Gastrocnemius medialis (tissue), 4 donors: ENCODE data around the gene CALML3. TPM values are rescaled to one million over a fixed set of nuclear protein-coding genes. Genes with fewer than 3 reads are reported as not detected.

ENCODE experiments used
- ATAC-seq, 2 donors: fragments of 150-250 bp; one replicate each; pipeline ENCODE4 v1.9.1; 2016
- DNase-seq, 2 donors: peaks; one replicate each; pipeline ENCODE4 v3.0.0-alpha.2; 2019
- H3K27ac ChIP-seq, 4 donors: fragments of 200-600 bp; sonication (generic); 1 replicate in 1 of 4; 2 replicates in 3 of 4; pipeline ENCODE4 v1.5.1; 2016 to 2018; ENCODE audit warnings: mild to moderate bottlenecking in 2 of 4, moderate library complexity in 1 of 4
- H3K27me3 ChIP-seq, 3 donors: fragments of 200-600 bp; sonication (generic) in 2 of 3; 1 replicate in 1 of 3; 2 replicates in 2 of 3; pipeline versions ENCODE4 v1.5.1 to v1.6.0; 2016 to 2019; ENCODE audit warnings: mild to moderate bottlenecking in 1 of 3, moderate library complexity in 1 of 3
- H3K36me3 ChIP-seq, 2 donors: fragments of 200-600 bp; sonication (generic) in 1 of 2; one replicate each; pipeline ENCODE4 v1.5.1; 2017 to 2018
- H3K4me1 ChIP-seq, 2 donors: fragments of 200-600 bp; sonication (generic) in 1 of 2; one replicate each; pipeline ENCODE4 v1.5.1; 2016 to 2017; ENCODE audit warnings: mild to moderate bottlenecking in 2 of 2
- H3K4me3 ChIP-seq, 4 donors: fragments of 200-600 bp; sonication (generic) in 3 of 4; 1 replicate in 1 of 4; 2 replicates in 3 of 4; pipeline ENCODE4 v1.5.1; 2016 to 2019; ENCODE audit warnings: mild to moderate bottlenecking in 2 of 4
- H3K9me3 ChIP-seq, 3 donors: fragments of 200-600 bp; sonication (generic) in 2 of 3; 1 replicate in 1 of 3; 2 replicates in 2 of 3; pipeline ENCODE4 v1.5.1; 2016 to 2019
- POLR2A ChIP-seq, 2 donors: fragments of 450-650 bp; IDR thresholded peaks; one replicate each; pipeline ENCODE4 v1.6.1; 2017; ENCODE audit warnings: antibody characterized with exemption in 2 of 2, mild to moderate bottlenecking in 2 of 2, moderate library complexity in 2 of 2
- in situ Hi-C, 4 donors: fragments of 200-750 bp; cut with MboI; loops; one replicate each; pipeline versions ENCODE4 v1.15.0 to v1.8.0; 2017; ENCODE audit warnings: low sequenced_read_pairs in 4 of 4
- intact Hi-C: fragments of 100-400 bp; cut with DNase I; formaldehyde crosslinking; loops from one replicate; pipeline ENCODE4 v1.15.1; 2023; ENCODE audit warnings: low total_unique reads
- total RNA-seq, 4 donors: library from RNA; depleted of rRNA; stranded (reverse); fragments of >200 nt; gene quantifications; one replicate each; pipeline versions ENCODE4 v1.1.0 to v1.2.3, GENCODE V29; 2016
- TF ChIP-seq, protein P1 (sequence below), 5 experiments: fragments of 450-650 bp in 3 of 5; fragments of 200-600 bp in 2 of 5; sonication (generic) in 2 of 5; IDR thresholded peaks in 4 of 5; conservative IDR thresholded peaks in 1 of 5; 1 replicate in 4 of 5; 2 replicates in 1 of 5; pipeline ENCODE4 v1.5.1; 2016 to 2019; ENCODE audit warnings: antibody characterized with exemption in 5 of 5, mild to moderate bottlenecking in 3 of 5, moderate library complexity in 3 of 5

The CALML3 gene
- total RNA-seq, 4 donors from 2014 or later = not detected

DNA sequence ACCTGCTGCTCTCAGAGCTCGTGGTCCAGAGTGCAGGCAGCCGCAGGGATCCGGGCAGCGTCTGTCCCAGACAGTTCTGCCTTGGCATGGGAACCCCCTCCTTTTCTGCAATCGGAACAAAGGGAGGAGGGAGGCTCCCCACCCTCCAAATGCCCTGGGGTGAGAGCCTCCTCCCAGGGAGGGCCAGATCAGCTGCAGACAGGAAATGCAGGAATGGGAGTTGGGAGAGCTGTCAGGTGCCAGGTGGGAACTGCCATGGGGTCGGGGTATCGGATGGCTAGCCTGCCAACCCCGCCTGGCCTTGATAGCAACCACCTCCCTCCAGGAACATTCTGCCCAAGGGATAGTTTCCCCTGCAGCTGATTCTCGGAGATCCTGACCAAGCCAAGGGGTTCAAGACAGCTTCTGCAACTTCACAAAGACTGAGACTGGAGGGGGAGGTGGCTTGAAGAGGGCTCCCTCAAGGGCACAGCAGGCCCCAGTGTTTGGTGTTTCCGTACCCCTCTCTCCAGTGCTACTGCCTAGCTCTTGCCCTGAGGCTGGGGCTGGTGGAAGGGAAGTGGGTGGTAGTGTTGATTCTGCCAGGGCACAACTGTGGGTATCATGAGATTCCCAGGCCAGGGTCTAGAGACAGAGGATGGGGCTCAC is 25.1 kb upstream of the CALML3 start, which contains the start of gene CALML5:
TSS of gene CALML5 (minus strand) at position 78 of the 648 bp plus-strand sequence. CDS start 132 bp downstream, outside the sequence.
- intact Hi-C loops = no loop called here
- DNase-seq = no peak
- in situ Hi-C loops = no loop called here

DNA sequence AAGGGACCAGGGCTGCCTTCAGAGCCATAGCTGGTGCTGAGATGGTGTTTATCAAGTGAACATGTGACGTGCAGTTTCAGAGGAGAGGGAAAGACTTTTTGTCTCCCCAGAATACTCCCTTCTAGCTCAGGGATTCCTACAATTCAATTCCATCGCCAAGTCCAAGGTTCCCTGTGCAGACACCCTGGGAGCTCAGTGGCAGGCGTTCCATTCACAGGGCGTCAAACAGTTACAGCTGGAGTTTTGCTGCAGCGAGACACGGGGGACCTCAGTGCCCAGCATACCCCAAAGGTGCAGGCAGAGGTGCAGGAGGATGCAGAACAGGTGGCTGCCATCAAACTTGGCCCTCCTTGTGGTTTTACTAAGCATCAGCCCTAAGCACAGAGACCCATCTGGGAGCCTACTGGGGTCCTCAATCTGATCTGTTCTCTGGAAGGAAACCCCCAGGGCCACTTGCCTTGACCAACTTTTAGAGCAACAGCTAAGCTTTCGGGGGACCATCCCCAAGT is 24.5 kb upstream of the CALML3 start:
- Histone ChIP-seq H3K27me3 (no peaks in the 10 kb centered on the region), H3K4me3 (no peak overlapping the region), H3K9me3 (no peaks in the 10 kb centered on the region), H3K36me3 (no peaks in the 10 kb centered on the region), H3K27ac (no peak overlapping the region), H3K4me1 (no peaks in the 10 kb centered on the region)
- in situ Hi-C loops = no loop called here
- DNase-seq = no peak
- ATAC-seq = no peak
- TF ChIP-seq POLR2A (IDR thresholded peaks at IDR 0.05) = no peak
- TF ChIP-seq, protein P1, sequence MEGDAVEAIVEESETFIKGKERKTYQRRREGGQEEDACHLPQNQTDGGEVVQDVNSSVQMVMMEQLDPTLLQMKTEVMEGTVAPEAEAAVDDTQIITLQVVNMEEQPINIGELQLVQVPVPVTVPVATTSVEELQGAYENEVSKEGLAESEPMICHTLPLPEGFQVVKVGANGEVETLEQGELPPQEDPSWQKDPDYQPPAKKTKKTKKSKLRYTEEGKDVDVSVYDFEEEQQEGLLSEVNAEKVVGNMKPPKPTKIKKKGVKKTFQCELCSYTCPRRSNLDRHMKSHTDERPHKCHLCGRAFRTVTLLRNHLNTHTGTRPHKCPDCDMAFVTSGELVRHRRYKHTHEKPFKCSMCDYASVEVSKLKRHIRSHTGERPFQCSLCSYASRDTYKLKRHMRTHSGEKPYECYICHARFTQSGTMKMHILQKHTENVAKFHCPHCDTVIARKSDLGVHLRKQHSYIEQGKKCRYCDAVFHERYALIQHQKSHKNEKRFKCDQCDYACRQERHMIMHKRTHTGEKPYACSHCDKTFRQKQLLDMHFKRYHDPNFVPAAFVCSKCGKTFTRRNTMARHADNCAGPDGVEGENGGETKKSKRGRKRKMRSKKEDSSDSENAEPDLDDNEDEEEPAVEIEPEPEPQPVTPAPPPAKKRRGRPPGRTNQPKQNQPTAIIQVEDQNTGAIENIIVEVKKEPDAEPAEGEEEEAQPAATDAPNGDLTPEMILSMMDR (IDR thresholded peaks at IDR 0.05 in 4 of 5, conservative IDR thresholded peaks at IDR 0.05 in 1 of 5) = no peak
- intact Hi-C loops = no loop called here

More for the DNA sequence above, 25.1 kb upstream of the CALML3 start, which contains the start of gene CALML5:
- H3K27ac ChIP-seq = no peak within 1 kb of the TSS
- no peaks in the 10 kb centered on the region for H3K9me3 ChIP-seq
- no peaks in the 10 kb centered on the region for H3K36me3 ChIP-seq
- H3K4me3 ChIP-seq = no peak within 1 kb of the TSS
- no peak for ATAC-seq
- H3K27me3 ChIP-seq = no peaks in the 10 kb centered on the region
- no peaks in the 10 kb centered on the region for H3K4me1 ChIP-seq
- TF ChIP-seq POLR2A (IDR thresholded peaks at IDR 0.05) = no peak
- TF ChIP-seq, protein P1 (IDR thresholded peaks at IDR 0.05 in 4 of 5, conservative IDR thresholded peaks at IDR 0.05 in 1 of 5) = no peak

DNA sequence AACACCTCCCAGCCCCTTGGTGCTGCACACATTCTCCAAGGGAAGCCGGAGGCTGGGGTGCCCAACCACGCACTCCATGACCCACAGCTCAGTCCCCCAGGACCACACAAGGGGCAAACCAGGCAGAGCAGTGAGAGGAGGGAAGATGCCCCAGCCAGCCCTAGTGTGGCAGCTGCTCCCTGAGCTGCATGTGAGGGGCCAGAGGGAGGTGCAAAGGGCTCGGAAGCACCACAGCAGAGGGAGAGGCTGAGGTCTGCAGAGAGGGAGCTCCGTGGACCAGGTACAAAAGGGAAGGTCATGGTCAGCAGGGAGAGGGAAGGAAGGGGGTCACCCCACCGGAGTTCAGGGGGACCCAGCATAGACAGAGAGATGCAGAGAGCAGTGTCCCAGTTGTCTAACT is 23.9 kb upstream of the CALML3 start:
- Histone ChIP-seq H3K4me3 (no peak overlapping the region), H3K27me3 (no peaks in the 10 kb centered on the region)

DNA sequence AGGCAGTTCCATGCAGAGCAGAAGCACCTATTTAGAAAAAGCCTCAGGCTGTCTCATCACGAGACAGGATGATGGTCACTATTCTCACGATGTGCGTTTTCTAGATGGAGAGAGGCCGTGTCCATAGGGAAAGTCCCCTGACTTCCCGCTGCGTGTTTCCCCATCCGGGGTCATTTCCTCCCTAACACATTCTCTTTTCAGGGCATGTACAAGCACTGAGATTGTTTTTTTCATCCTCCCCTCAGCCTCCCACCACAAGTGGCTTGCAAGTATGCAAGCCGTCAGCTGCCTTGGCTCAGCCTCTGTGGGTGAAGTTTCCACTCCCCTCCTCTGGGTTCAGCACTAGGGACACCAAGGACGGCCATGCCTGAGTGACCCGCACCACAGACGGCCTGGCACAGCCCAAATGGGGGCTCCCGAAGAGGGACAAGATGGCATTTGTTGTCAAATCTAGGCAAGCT is 22.7 kb upstream of the CALML3 start:
- intact Hi-C loops (no loop called here), in situ Hi-C loops (no loop called here)
- Histone ChIP-seq H3K9me3 (no peaks in the 10 kb centered on the region), H3K4me3 (no peak overlapping the region), H3K36me3 (no peaks in the 10 kb centered on the region), H3K27ac (no peak overlapping the region), H3K27me3 (no peaks in the 10 kb centered on the region), H3K4me1 (no peaks in the 10 kb centered on the region)
- no peak for TF ChIP-seq POLR2A (IDR thresholded peaks at IDR 0.05)
- TF ChIP-seq, protein P1 (IDR thresholded peaks at IDR 0.05 in 4 of 5, conservative IDR thresholded peaks at IDR 0.05 in 1 of 5) = no peak
- DNase-seq = no peak
- no peak for ATAC-seq

More for the DNA sequence above, 23.9 kb upstream of the CALML3 start:
- intact Hi-C loops = no loop called here
- Histone ChIP-seq H3K9me3 (no peaks in the 10 kb centered on the region), H3K36me3 (no peaks in the 10 kb centered on the region), H3K4me1 (no peaks in the 10 kb centered on the region), H3K27ac (no peak overlapping the region)
- TF ChIP-seq, protein P1 (IDR thresholded peaks at IDR 0.05 in 4 of 5, conservative IDR thresholded peaks at IDR 0.05 in 1 of 5) = no peak
- no peak for TF ChIP-seq POLR2A (IDR thresholded peaks at IDR 0.05)
- in situ Hi-C loops = no loop called here
- no peak for ATAC-seq
- DNase-seq = no peak
